Keratinocyte (primary cell): Measurements from ENCODE around the gene ARHGAP32.

ENCODE experiments used
- CTCF ChIP-seq, 3 experiments: IDR thresholded peaks in 1 of 3; conservative IDR thresholded peaks in 1 of 3; optimal IDR thresholded peaks in 1 of 3; 2 replicates in 2 of 3; 3 replicates in 1 of 3; pipeline versions ENCODE3 to v1.5.1; 2011; ENCODE audit warnings: low read length in 3 of 3, mild to moderate bottlenecking in 3 of 3, moderate library complexity in 2 of 3, control low read depth in 1 of 3, inconsistent platforms in 1 of 3; ENCODE audit not compliant: insufficient read depth in 2 of 3; ENCODE audit errors: extremely low read depth in 1 of 3
- EZH2 ChIP-seq: IDR thresholded peaks from one replicate; pipeline ENCODE4 v1.6.1; 2012; ENCODE audit warnings: inconsistent platforms, mild to moderate bottlenecking, low read length, moderate library complexity

GRCh38 chr11:129106788-129107187, 85.3 kb downstream of the ARHGAP32 start:
- TF ChIP-seq CTCF (optimal IDR thresholded peaks at IDR 0.05 in 1 of 3, IDR thresholded peaks at IDR 0.05 in 1 of 3, conservative IDR thresholded peaks at IDR 0.05 in 1 of 3; ENCODE audit: extremely low read depth in 1 of 3, insufficient read depth in 2 of 3, low read length in 3 of 3) (no peak), EZH2 (no peak)
